Smooth muscle cell of the brain vasculature (primary cell): ENCODE data around the gene SRP19.
"Not testable (repeated sequence)": the region's sequence is repeated elsewhere in the genome, so short reads cannot be mapped to it uniquely, and the experiment has no call there.

ENCODE experiments used
- DNase-seq: peaks from one replicate; pipeline ENCODE4 v3.0.0-alpha.2; 2012; ENCODE audit warnings: low read depth, low spot score

Gene SRP19

GRCh38 chr5:112860929-112861637, at the start of gene SRP19:
Gene SRP19 (plus strand): TSS chr5:112861287. CDS start chr5:112861377, 90 bp downstream.
- peak; percentile 94 for DNase-seq

GRCh38 chr5:112812549-112812948, 48.5 kb upstream of the SRP19 start:
- DNase-seq = no peak

GRCh38 chr5:112820246-112820645, 40.8 kb upstream of the SRP19 start:
- DNase-seq = no peak

- no peak for DNase-seq
Measured at GRCh38 chr5:112822456-112822855, 38.6 kb upstream of the SRP19 start.

- no peak for DNase-seq
Measured at GRCh38 chr5:112823181-112823580, 37.9 kb upstream of the SRP19 start.

GRCh38 chr5:112823656-112824055, 37.4 kb upstream of the SRP19 start:
- DNase-seq = no peak

- no peak for DNase-seq
Measured at GRCh38 chr5:112824197-112824596, 36.9 kb upstream of the SRP19 start.

GRCh38 chr5:112830378-112830777, 30.7 kb upstream of the SRP19 start:
- DNase-seq = no peak

GRCh38 chr5:112833971-112834370, 27.1 kb upstream of the SRP19 start:
- DNase-seq = no peak

GRCh38 chr5:112844489-112844888, 16.6 kb upstream of the SRP19 start:
- DNase-seq = no peak

GRCh38 chr5:112846556-112846955, 14.5 kb upstream of the SRP19 start:
- DNase-seq = no peak

GRCh38 chr5:112847306-112847705, 13.8 kb upstream of the SRP19 start:
- no peak for DNase-seq

GRCh38 chr5:112848116-112848811, 12.8 kb upstream of the SRP19 start:
- DNase-seq = peak; percentile 29

- DNase-seq = no peak
Measured at GRCh38 chr5:112849912-112850311, 11.2 kb upstream of the SRP19 start.

- no peak for DNase-seq
Measured at GRCh38 chr5:112854651-112855050, 6.4 kb upstream of the SRP19 start.

GRCh38 chr5:112857866-112858265, 3.2 kb upstream of the SRP19 start:
- no peak for DNase-seq

- not testable (repeated sequence) for DNase-seq
Measured at GRCh38 chr5:112860571-112860928, 537 bp upstream of the SRP19 start.

GRCh38 chr5:112861638-112861985, 525 bp downstream of the SRP19 start:
- no peak for DNase-seq

GRCh38 chr5:112862085-112862484, 998 bp downstream of the SRP19 start:
- DNase-seq = no peak

GRCh38 chr5:112863549-112863948, 2.5 kb downstream of the SRP19 start:
- DNase-seq = no peak

GRCh38 chr5:112865128-112865527, 4.0 kb downstream of the SRP19 start:
- no peak for DNase-seq

GRCh38 chr5:112866739-112867138, 5.7 kb downstream of the SRP19 start:
- DNase-seq = no peak

GRCh38 chr5:112867411-112867810, 6.3 kb downstream of the SRP19 start:
- DNase-seq = no peak
